ENCODE measurements around the gene CDHR5. TPM values are rescaled to one million over a fixed set of nuclear protein-coding genes. Genes with fewer than 3 reads are reported as not detected.

Gene CDHR5
- total RNA-seq, 1 donor from 2014 or later, result not detected

GRCh38 chr11:587978-588380, 36.8 kb downstream of the CDHR5 start:
- H3K36me3 ChIP-seq, result no peaks in the 10 kb centered on the region
- peaks cover 25% of the 10 kb centered on the region for H3K79me2 ChIP-seq (ENCODE audit: low read depth)
- DNase-seq (ENCODE audit: low spot score), result no peak
- H3K4me1 Mint-ChIP-seq, result no peaks in the 10 kb centered on the region
- no peaks in the 10 kb centered on the region for H3K9me3 Mint-ChIP-seq
- no peak overlapping the region for H3K4me3 ChIP-seq
- H3K27me3 Mint-ChIP-seq (ENCODE audit: insufficient read depth, low read depth), result peaks cover 7% of the 10 kb centered on the region
- H3K9me3 ChIP-seq (ENCODE audit: low read depth), result no peaks in the 10 kb centered on the region
- H3K4me2 ChIP-seq, result no peak overlapping the region
- no peak overlapping the region for H2AFZ ChIP-seq (replicated peaks)
- no peaks in the 10 kb centered on the region for H3K27me3 ChIP-seq
- peaks cover 25% of the 10 kb centered on the region for H3K36me3 Mint-ChIP-seq
- no peak overlapping the region for H3K27ac Mint-ChIP-seq
- no peaks in the 10 kb centered on the region for H3K4me1 ChIP-seq
- H4K20me1 ChIP-seq (ENCODE audit: low read depth), result peaks cover 27% of the 10 kb centered on the region
- TF ChIP-seq CTCF (IDR thresholded peaks at IDR 0.05) (no peak), EZH2 (IDR thresholded peaks at IDR 0.05) (no peak), EZH2phosphoT487 (IDR thresholded peaks at IDR 0.05) (no peak)
- no peak overlapping the region for H3K9ac ChIP-seq
- no peak overlapping the region for H3K27ac ChIP-seq
- H3F3A ChIP-seq (ENCODE audit: low read depth), result no peaks in the 10 kb centered on the region
- H3K4me3 Mint-ChIP-seq, result no peak overlapping the region

GRCh38 chr11:587546-587945, 37.2 kb downstream of the CDHR5 start:
- H3K9ac ChIP-seq, result no peak overlapping the region
- no peaks in the 10 kb centered on the region for H3K4me1 ChIP-seq
- DNase-seq (ENCODE audit: low spot score), result no peak
- peaks cover 30% of the 10 kb centered on the region for H4K20me1 ChIP-seq (ENCODE audit: low read depth)
- Mint-ChIP-seq H3K36me3 (peaks cover 24% of the 10 kb centered on the region), H3K4me3 (no peak overlapping the region), H3K4me1 (no peaks in the 10 kb centered on the region), H3K27ac (peak overlapping the region; percentile 50), H3K27me3 (ENCODE audit: insufficient read depth, low read depth) (peaks cover 6% of the 10 kb centered on the region), H3K9me3 (no peaks in the 10 kb centered on the region)
- TF ChIP-seq EZH2 (IDR thresholded peaks at IDR 0.05) (no peak), CTCF (IDR thresholded peaks at IDR 0.05) (no peak), EZH2phosphoT487 (IDR thresholded peaks at IDR 0.05) (no peak)
- H2AFZ ChIP-seq (replicated peaks), result no peak overlapping the region
- H3K27ac ChIP-seq, result no peak overlapping the region
- no peaks in the 10 kb centered on the region for H3K9me3 ChIP-seq (ENCODE audit: low read depth)
- no peaks in the 10 kb centered on the region for H3K27me3 ChIP-seq
- no peak overlapping the region for H3K4me3 ChIP-seq
- H3K4me2 ChIP-seq, result no peak overlapping the region
- H3K79me2 ChIP-seq (ENCODE audit: low read depth), result peaks cover 29% of the 10 kb centered on the region
- H3F3A ChIP-seq (ENCODE audit: low read depth), result no peaks in the 10 kb centered on the region
- H3K36me3 ChIP-seq, result no peaks in the 10 kb centered on the region

GRCh38 chr11:586376-587316, 38.1 kb downstream of the CDHR5 start:
- no peak overlapping the region for H3K4me2 ChIP-seq
- H3K36me3 ChIP-seq, result no peaks in the 10 kb centered on the region
- no peak overlapping the region for H3K4me3 ChIP-seq
- H3F3A ChIP-seq (ENCODE audit: low read depth), result no peaks in the 10 kb centered on the region
- H2AFZ ChIP-seq (replicated peaks), result no peak overlapping the region
- no peak for DNase-seq (ENCODE audit: low spot score)
- TF ChIP-seq EZH2 (IDR thresholded peaks at IDR 0.05), result no peak
- TF ChIP-seq EZH2phosphoT487 (IDR thresholded peaks at IDR 0.05), result no peak
- no peak for TF ChIP-seq CTCF (IDR thresholded peaks at IDR 0.05)
- peaks cover 37% of the 10 kb centered on the region for H3K79me2 ChIP-seq (ENCODE audit: low read depth)
- Mint-ChIP-seq H3K4me1 (no peaks in the 10 kb centered on the region), H3K4me3 (no peak overlapping the region), H3K36me3 (peaks cover 24% of the 10 kb centered on the region), H3K27me3 (ENCODE audit: insufficient read depth, low read depth) (peaks cover 6% of the 10 kb centered on the region), H3K27ac (peak overlapping the region; percentile 64), H3K9me3 (no peaks in the 10 kb centered on the region)
- H4K20me1 ChIP-seq (ENCODE audit: low read depth), result peaks cover 36% of the 10 kb centered on the region
- H3K4me1 ChIP-seq, result no peaks in the 10 kb centered on the region
- H3K9ac ChIP-seq, result no peak overlapping the region
- no peak overlapping the region for H3K27ac ChIP-seq
- H3K27me3 ChIP-seq, result no peaks in the 10 kb centered on the region
- no peaks in the 10 kb centered on the region for H3K9me3 ChIP-seq (ENCODE audit: low read depth)
